Prostate gland (tissue), 2 donors: ENCODE data around the gene DAO.

ENCODE experiments used
- POLR2AphosphoS5 ChIP-seq: sonication (generic); formaldehyde crosslinking; IDR thresholded peaks from one replicate; pipeline ENCODE4 v1.6.1; 2017; ENCODE audit warnings: antibody characterized with exemption
- TF ChIP-seq, protein P1 (sequence below), 4 experiments: fragments of 200-600 bp in 2 of 4; fragments of 450-650 bp in 2 of 4; sonication (generic) in 2 of 4; IDR thresholded peaks; 1 replicate in 3 of 4; 2 replicates in 1 of 4; pipeline ENCODE4 v1.5.1; 2016 to 2019; ENCODE audit warnings: antibody characterized with exemption in 4 of 4, mild to moderate bottlenecking in 2 of 4, moderate library complexity in 2 of 4

DNA sequence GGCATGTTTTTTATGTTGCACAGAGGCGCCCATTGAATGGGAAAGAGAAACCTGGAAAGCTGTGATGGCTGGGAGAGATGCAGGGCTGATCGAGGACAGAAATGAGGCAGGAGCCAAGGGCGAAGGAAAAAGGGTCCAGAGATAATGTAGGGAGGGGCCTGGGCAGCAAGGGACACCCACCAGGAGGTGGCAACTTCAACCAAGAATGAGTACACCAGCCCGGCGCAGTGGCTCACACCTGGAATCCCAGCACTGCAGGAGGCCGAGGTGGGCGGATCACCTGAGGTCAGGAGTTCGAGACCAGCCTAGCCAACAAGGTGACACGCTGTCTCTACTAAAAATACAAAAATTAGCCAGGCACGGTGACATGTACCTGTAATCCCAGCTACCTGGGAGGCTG lies 26.5 kb upstream of the DAO start:
- TF ChIP-seq, protein P1, sequence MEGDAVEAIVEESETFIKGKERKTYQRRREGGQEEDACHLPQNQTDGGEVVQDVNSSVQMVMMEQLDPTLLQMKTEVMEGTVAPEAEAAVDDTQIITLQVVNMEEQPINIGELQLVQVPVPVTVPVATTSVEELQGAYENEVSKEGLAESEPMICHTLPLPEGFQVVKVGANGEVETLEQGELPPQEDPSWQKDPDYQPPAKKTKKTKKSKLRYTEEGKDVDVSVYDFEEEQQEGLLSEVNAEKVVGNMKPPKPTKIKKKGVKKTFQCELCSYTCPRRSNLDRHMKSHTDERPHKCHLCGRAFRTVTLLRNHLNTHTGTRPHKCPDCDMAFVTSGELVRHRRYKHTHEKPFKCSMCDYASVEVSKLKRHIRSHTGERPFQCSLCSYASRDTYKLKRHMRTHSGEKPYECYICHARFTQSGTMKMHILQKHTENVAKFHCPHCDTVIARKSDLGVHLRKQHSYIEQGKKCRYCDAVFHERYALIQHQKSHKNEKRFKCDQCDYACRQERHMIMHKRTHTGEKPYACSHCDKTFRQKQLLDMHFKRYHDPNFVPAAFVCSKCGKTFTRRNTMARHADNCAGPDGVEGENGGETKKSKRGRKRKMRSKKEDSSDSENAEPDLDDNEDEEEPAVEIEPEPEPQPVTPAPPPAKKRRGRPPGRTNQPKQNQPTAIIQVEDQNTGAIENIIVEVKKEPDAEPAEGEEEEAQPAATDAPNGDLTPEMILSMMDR (IDR thresholded peaks at IDR 0.05): no peak
- no peak for TF ChIP-seq POLR2AphosphoS5
